Mesendoderm (in vitro differentiated cells): Measurements from ENCODE around the gene ELP4.

ENCODE experiments used
- DNase-seq: peaks from one replicate; pipeline ENCODE4 v3.0.0; 2013
- H2AK5ac ChIP-seq: 2 replicates; pipeline ENCODE4 v1.6.1; 2013; ENCODE audit warnings: low read length, inconsistent platforms
- H2BK120ac ChIP-seq: 2 replicates; pipeline ENCODE4 v1.6.1; 2013; ENCODE audit warnings: low read depth, mild to moderate bottlenecking, low read length, moderate library complexity, mixed read lengths
- H2BK15ac ChIP-seq: replicated peaks from 2 replicates; pipeline ENCODE4 v1.6.1; 2013; ENCODE audit warnings: low read depth, mild to moderate bottlenecking, moderate library complexity
- H2BK5ac ChIP-seq: 2 replicates; pipeline ENCODE4 v1.6.1; 2013; ENCODE audit warnings: low read length, inconsistent platforms
- H3K18ac ChIP-seq: 2 replicates; pipeline ENCODE4 v1.6.1; 2013; ENCODE audit warnings: mild to moderate bottlenecking, low read length, mixed read lengths
- H3K23ac ChIP-seq: one replicate; pipeline ENCODE4 v1.6.1; 2013; ENCODE audit warnings: low read length
- H3K27ac ChIP-seq: 2 replicates; pipeline ENCODE4 v1.5.1; 2013; ENCODE audit warnings: low read depth, mild to moderate bottlenecking, inconsistent platforms, low read length, moderate library complexity
- H3K27me3 ChIP-seq: 2 replicates; pipeline ENCODE4 v1.6.1; 2013; ENCODE audit warnings: low read length, control low read depth, mild to moderate bottlenecking, inconsistent platforms; ENCODE audit not compliant: insufficient read depth, poor library complexity
- H3K36me3 ChIP-seq: 2 replicates; pipeline ENCODE4 v1.6.1; 2013; ENCODE audit warnings: low read length, inconsistent platforms; ENCODE audit not compliant: control insufficient read depth, insufficient read depth
- H3K4ac ChIP-seq: one replicate; pipeline ENCODE4 v1.6.1; 2013; ENCODE audit warnings: low read depth, mild to moderate bottlenecking, low read length, moderate library complexity
- H3K4me1 ChIP-seq: 2 replicates; pipeline ENCODE4 v1.6.1; 2013; ENCODE audit warnings: low read depth, low read length, inconsistent platforms; ENCODE audit not compliant: control insufficient read depth
- H3K4me2 ChIP-seq: 2 replicates; pipeline ENCODE4 v1.6.1; 2013; ENCODE audit warnings: low read length
- H3K4me3 ChIP-seq: 2 replicates; pipeline ENCODE4 v1.5.1; 2013; ENCODE audit warnings: mild to moderate bottlenecking, low read length
- H3K56ac ChIP-seq: one replicate; pipeline ENCODE4 v1.6.1; 2013; ENCODE audit warnings: low read length
- H3K79me1 ChIP-seq: 2 replicates; pipeline ENCODE4 v1.6.1; 2013; ENCODE audit warnings: low read length, inconsistent platforms
- H3K79me2 ChIP-seq: 2 replicates; pipeline ENCODE4 v1.6.1; 2013; ENCODE audit warnings: mild to moderate bottlenecking, low read length; ENCODE audit not compliant: control insufficient read depth, insufficient read depth
- H3K9ac ChIP-seq: 2 replicates; pipeline ENCODE4 v1.6.1; 2013; ENCODE audit warnings: low read length, inconsistent platforms
- H4K5ac ChIP-seq: one replicate; pipeline ENCODE4 v1.6.1; 2013; ENCODE audit warnings: low read length
- H4K8ac ChIP-seq: one replicate; pipeline ENCODE4 v1.6.1; 2013; ENCODE audit warnings: low read depth, mild to moderate bottlenecking, control low read depth, low read length, moderate library complexity
- WGBS: extraction: QIAGEN DNeasy Blood & Tissue Kit; methylation state at CpG from one replicate; pipeline ENCODE4 v1.1.7; 2013; ENCODE audit warnings: low lambda C conversion rate, missing lambda C conversion rate; ENCODE audit not compliant: insufficient coverage; ENCODE audit errors: extremely low coverage; 5-methylcytosine and 5-hydroxymethylcytosine counted together

ELP4 gene

DNA sequence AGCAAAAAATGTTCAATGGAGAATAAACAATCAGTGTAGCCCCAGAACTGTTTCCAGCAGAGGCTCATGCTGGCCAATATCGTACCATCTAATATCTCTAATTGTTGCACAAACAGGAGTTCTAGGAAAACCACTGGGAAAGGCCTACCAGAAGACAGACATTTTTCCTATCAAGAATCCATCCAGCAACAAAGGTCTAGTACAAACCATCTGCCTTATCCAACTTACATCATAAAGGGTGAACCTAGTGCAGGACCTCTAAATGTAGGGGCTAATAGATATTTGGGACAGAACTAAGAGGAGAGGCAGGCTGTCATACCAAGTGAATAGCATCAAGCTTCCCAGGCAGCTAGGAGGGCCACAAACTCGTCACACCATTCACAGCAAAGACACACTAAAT is 282.9 kb downstream of the ELP4 start:
- Histone ChIP-seq H3K36me3 (no peaks in the 10 kb centered on the region), H3K4me2 (no peak overlapping the region), H3K23ac (no peak overlapping the region), H3K56ac (no peak overlapping the region), H3K27me3 (peaks cover 23% of the 10 kb centered on the region), H3K79me2 (no peaks in the 10 kb centered on the region), H2AK5ac (no peak overlapping the region), H3K4ac (no peak overlapping the region), H3K9ac (no peak overlapping the region), H3K18ac (no peak overlapping the region), H4K5ac (no peak overlapping the region), H2BK120ac (no peak overlapping the region), H4K8ac (no peak overlapping the region), H3K4me1 (no peaks in the 10 kb centered on the region), H3K27ac (no peak overlapping the region), H3K79me1 (no peaks in the 10 kb centered on the region), H3K4me3 (no peak overlapping the region), H2BK15ac (no peak overlapping the region), H2BK5ac (no peak overlapping the region)
- no CpG with 5 or more reads among the region's 2 CpGs for WGBS
- DNase-seq: no peak

DNA sequence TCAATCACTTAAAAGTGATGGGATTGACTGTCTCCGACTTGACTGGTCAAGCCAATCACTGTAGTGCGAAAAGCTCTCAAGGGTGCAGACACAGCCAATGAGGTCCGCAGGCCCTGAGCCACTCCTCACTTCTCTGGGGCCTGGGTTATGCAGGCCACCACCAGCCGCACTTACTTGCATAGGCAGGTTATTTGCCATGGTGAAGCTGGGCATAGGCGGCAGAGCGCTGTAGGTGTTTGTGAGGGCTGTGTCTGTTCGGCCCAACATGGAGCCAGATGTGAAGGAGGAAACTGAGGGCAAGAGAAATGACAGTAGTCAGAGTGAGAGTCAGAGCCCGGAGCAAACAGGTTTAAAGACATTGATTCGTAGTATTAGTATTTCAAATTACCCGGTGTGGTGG is 283.7 kb downstream of the ELP4 start:
- no peaks in the 10 kb centered on the region for H3K36me3 ChIP-seq
- no peak overlapping the region for H2AK5ac ChIP-seq

DNA sequence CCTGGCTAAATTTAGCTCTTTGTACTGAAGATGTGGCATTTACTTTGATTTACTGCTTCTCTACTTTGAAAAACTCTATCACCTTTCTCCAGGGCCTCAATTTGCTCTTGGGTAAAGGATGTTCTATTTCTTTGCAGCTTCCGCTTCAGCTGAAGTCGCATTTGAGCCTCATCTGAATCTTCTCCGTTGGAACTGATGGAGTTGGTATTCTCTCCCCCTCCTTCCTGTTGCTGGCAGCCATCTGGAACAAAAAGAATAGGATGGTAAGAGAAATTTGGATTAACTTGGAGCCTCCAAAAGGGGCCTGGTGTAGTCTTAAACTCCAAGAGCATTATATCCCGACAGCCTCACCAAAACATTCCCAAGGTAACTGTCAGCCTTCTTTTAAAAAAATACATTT is 285.0 kb downstream of the ELP4 start:
- H3K79me1 ChIP-seq: no peaks in the 10 kb centered on the region
- H3K4me1 ChIP-seq: peaks cover 3% of the 10 kb centered on the region
- no peak overlapping the region for H3K4me2 ChIP-seq
- no peak overlapping the region for H3K56ac ChIP-seq
- no peak overlapping the region for H2BK120ac ChIP-seq
- H3K27me3 ChIP-seq: peaks cover 39% of the 10 kb centered on the region
- no peak overlapping the region for H3K23ac ChIP-seq
- H2BK15ac ChIP-seq: no peak overlapping the region
- DNase-seq: no peak
- no peak overlapping the region for H3K4ac ChIP-seq
- H2AK5ac ChIP-seq: no peak overlapping the region
- no peaks in the 10 kb centered on the region for H3K36me3 ChIP-seq
- no peak overlapping the region for H4K5ac ChIP-seq
- H3K18ac ChIP-seq: no peak overlapping the region
- H3K4me3 ChIP-seq: no peak overlapping the region
- no peak overlapping the region for H2BK5ac ChIP-seq
- no CpG with 5 or more reads among the region's 4 CpGs for WGBS
- no peaks in the 10 kb centered on the region for H3K79me2 ChIP-seq
- no peak overlapping the region for H3K27ac ChIP-seq
- no peak overlapping the region for H3K9ac ChIP-seq
- H4K8ac ChIP-seq: no peak overlapping the region

More for the DNA sequence above, 283.7 kb downstream of the ELP4 start:
- no peak overlapping the region for H3K4me2 ChIP-seq
- no peak overlapping the region for H3K4me3 ChIP-seq
- no peaks in the 10 kb centered on the region for H3K79me2 ChIP-seq
- H4K8ac ChIP-seq: no peak overlapping the region
- peaks cover 29% of the 10 kb centered on the region for H3K27me3 ChIP-seq
- no peak overlapping the region for H2BK5ac ChIP-seq
- H2BK120ac ChIP-seq: no peak overlapping the region
- no peak overlapping the region for H3K9ac ChIP-seq
- H3K4ac ChIP-seq: no peak overlapping the region
- no peak overlapping the region for H3K56ac ChIP-seq
- H3K79me1 ChIP-seq: no peaks in the 10 kb centered on the region
- H3K4me1 ChIP-seq: no peaks in the 10 kb centered on the region
- no CpG with 5 or more reads among the region's 10 CpGs for WGBS
- no peak overlapping the region for H3K18ac ChIP-seq
- no peak overlapping the region for H2BK15ac ChIP-seq
- no peak overlapping the region for H3K23ac ChIP-seq
- no peak for DNase-seq
- no peak overlapping the region for H3K27ac ChIP-seq
- no peak overlapping the region for H4K5ac ChIP-seq

DNA sequence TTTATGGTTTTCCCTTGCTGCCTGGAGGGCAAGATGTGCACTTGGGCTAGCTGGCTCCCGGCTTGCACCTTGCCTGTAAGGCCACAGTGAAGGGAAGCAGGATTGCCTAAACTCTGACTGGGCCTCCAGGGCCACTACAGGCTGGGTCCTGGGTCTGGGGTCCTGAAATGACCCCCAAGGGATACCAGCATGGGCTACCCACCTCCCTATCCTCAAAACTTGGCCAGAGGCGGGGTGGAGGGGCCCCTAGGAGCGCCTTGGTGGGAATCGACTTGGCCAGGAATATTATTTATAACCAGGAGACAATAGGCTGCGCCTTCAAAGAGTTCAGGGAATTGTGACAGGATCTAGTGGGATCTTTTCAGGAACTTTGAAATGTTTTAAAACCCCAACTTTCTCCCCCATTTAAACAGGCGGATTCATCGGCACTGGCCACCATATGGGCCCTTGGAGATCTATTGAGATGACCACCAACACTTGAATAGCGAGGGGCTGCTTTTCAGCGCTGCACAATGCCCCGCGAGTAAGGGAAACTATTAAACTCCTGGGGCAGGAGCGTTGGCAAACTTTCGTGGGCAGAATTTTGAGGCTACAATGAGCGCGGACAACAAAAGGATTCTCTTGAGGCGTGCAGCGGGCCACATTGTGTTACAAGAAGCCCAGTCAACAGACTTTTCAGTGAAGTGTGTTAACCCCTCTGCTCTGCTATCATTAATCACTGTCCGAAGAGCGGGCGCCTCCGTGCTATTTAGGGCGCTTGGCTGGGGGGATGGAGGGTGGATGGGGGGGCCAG is 286.3 kb downstream of the ELP4 start:
- Histone ChIP-seq H3K36me3 (no peaks in the 10 kb centered on the region), H3K27me3 (peaks cover 51% of the 10 kb centered on the region), H3K56ac (no peak overlapping the region), H3K18ac (no peak overlapping the region), H3K4me3 (no peak overlapping the region), H3K9ac (no peak overlapping the region), H3K79me1 (no peaks in the 10 kb centered on the region), H2BK5ac (no peak overlapping the region), H4K8ac (no peak overlapping the region), H2BK15ac (no peak overlapping the region), H3K4me1 (peaks cover 3% of the 10 kb centered on the region), H2BK120ac (no peak overlapping the region), H3K23ac (no peak overlapping the region), H3K4ac (no peak overlapping the region), H3K27ac (no peak overlapping the region), H3K4me2 (no peak overlapping the region), H3K79me2 (no peaks in the 10 kb centered on the region), H4K5ac (no peak overlapping the region), H2AK5ac (no peak overlapping the region)
- WGBS: no CpG with 5 or more reads among the region's 22 CpGs
- DNase-seq: no peak

DNA sequence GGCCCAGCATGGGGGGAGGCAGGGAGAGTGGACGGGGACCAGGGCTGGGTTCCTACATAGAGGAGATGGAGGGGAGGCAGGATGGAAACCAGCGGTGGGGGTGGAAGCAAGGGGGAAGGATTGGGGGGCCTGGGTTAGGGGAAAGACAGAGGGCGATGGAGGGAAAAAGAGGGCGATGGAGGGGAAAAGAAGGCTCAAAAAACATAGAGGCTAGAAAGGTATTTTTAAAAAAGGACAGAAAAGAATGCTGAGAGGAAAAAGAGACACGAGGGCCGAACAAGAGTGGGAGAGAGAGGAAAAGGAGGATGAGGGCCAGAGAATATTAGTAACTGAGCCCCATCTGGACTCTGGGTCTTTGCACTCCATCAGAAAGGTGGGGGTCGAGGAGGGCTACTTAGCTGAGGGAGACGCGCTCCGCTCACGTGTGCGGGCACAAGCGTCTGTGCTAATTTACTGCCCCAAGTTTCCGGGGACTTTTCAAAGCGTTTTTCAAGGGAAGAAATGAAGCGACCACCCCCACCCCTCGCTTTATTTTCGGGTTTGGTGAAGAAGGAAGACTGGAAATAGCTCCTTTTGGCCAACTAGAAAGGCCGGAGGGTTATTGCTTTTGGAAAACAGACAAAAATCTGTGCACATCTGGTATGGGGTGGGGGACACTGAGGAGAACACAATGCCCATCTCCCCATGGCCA is 287.1 kb downstream of the ELP4 start:
- H3K27me3 ChIP-seq: peaks cover 59% of the 10 kb centered on the region
- no peak overlapping the region for H3K18ac ChIP-seq
- no peak overlapping the region for H3K4ac ChIP-seq
- H3K23ac ChIP-seq: no peak overlapping the region
- H3K27ac ChIP-seq: no peak overlapping the region
- H2BK5ac ChIP-seq: no peak overlapping the region
- H3K4me3 ChIP-seq: no peak overlapping the region
- no peak overlapping the region for H3K9ac ChIP-seq
- H2BK15ac ChIP-seq: no peak overlapping the region
- no peak overlapping the region for H4K5ac ChIP-seq
- WGBS: no CpG with 5 or more reads among the region's 19 CpGs
- no peak overlapping the region for H3K56ac ChIP-seq
- no peaks in the 10 kb centered on the region for H3K79me1 ChIP-seq
- peaks cover 3% of the 10 kb centered on the region for H3K4me1 ChIP-seq
- DNase-seq: no peak
- no peak overlapping the region for H4K8ac ChIP-seq
- no peak overlapping the region for H3K4me2 ChIP-seq
- H3K36me3 ChIP-seq: no peaks in the 10 kb centered on the region
- H2AK5ac ChIP-seq: no peak overlapping the region
- no peak overlapping the region for H2BK120ac ChIP-seq
- H3K79me2 ChIP-seq: no peaks in the 10 kb centered on the region
